OCI-LY7 (cell line): ENCODE data around the gene PAX7.

Source experiments
- EZH2phosphoT487 ChIP-seq: fragments of 200-600 bp; sonication (generic); IDR thresholded peaks from 2 replicates; pipeline ENCODE4 v1.6.1; 2018; ENCODE audit warnings: low read depth, borderline replicate concordance, mild to moderate bottlenecking, mixed run types, antibody characterized with exemption, low read length, moderate library complexity, mixed read lengths
- TF ChIP-seq, protein P1 (sequence below): fragments of 200-600 bp; sonication (generic); conservative IDR thresholded peaks from 2 replicates; pipeline ENCODE4 v1.5.1; 2014; ENCODE audit warnings: mild to moderate bottlenecking, antibody characterized with exemption, low read length, moderate library complexity, mixed read lengths

DNA sequence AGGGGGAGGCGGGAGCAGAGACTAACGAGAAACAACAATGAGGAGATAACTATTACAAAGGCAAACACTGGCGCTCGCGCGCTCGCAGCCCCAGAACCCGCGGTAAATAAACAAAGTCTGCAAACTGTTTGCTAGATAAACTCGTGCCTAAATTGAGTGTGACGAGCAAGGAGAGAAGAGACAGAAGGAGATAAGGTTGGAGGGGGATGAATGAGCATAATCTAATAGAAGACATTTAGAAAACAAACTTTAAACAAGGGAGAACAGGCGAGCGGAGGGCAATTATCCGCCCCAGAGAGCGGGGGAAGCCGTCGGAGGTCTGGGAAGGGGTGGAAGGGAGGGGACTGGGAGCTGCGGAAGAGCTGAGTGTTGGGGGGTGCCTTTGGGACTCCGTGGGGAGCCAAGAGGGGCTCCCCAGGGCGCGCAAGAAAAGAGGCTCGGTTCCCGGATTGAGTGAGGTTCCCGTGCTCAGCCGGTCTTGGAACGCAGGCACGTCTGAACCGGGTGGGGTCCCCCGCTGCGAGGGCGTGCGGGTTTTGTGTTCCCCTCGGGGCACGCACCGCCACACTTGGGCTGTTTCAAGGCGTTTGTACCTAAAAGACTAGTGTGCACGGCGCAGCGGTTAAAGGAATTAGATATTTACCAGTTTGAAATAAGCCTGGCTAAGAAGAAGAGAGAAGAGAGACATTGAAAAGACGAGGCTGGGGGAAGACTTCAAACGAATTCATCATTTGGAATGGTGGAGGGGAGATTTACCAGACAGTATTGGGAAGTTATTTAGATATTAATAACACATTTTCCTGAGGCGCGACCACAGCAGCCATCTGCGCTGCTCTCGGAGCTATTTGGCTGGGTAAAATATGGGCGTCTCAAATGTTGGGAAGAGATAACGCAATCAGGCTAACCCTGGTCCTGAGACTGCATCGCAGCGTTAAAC, 10.6 kb downstream of the PAX7 start:
- TF ChIP-seq, protein P1, sequence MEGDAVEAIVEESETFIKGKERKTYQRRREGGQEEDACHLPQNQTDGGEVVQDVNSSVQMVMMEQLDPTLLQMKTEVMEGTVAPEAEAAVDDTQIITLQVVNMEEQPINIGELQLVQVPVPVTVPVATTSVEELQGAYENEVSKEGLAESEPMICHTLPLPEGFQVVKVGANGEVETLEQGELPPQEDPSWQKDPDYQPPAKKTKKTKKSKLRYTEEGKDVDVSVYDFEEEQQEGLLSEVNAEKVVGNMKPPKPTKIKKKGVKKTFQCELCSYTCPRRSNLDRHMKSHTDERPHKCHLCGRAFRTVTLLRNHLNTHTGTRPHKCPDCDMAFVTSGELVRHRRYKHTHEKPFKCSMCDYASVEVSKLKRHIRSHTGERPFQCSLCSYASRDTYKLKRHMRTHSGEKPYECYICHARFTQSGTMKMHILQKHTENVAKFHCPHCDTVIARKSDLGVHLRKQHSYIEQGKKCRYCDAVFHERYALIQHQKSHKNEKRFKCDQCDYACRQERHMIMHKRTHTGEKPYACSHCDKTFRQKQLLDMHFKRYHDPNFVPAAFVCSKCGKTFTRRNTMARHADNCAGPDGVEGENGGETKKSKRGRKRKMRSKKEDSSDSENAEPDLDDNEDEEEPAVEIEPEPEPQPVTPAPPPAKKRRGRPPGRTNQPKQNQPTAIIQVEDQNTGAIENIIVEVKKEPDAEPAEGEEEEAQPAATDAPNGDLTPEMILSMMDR, result no peak
- no peak; the same call in 1 of the 2 replicates for TF ChIP-seq EZH2phosphoT487
